ENCODE data around the gene MAEA.
"Not testable (repeated sequence)": the region's sequence is repeated elsewhere in the genome, so short reads cannot be mapped to it uniquely, and the experiment has no call there.

The MAEA gene

DNA sequence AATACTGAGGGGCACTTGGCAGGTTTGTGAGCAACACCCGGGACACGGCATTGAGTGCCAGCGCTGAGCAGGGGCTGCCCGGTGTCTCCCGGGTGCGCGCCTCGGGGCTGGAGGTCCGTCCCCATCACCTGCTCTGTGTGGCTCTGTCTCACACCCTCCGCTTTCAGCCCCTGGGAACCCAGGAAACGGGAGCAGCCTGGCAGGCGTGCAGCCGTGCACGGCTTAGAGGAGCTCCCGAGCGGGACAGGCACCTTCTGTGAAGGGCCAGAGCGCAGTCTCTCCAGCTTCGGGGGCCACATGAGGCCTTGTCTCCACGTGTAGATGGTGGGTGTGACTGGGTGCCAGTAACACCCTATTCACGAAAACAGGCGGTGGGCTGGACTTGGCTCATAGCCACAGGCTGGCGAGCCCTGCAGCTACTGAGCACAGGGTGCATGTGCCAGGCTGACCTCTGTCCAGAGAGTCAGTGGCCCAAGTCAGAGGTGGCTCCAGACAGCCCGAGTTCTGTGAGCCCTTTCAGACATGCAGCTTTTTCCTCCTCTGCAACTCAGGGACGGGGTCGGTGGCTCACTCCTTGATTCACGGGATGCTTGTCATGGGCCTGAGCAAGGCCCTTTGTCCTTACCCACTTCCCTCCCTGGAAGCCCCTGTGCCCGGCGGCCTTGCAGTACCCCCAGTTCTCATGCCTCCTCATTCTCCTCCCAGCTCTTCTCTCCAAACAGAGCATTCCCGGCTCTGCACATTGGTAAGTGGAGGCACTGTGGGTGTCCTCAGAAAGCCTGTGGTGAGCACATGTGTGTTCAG is 80.8 kb downstream of the MAEA start:
- DNase-seq = no peak

DNA sequence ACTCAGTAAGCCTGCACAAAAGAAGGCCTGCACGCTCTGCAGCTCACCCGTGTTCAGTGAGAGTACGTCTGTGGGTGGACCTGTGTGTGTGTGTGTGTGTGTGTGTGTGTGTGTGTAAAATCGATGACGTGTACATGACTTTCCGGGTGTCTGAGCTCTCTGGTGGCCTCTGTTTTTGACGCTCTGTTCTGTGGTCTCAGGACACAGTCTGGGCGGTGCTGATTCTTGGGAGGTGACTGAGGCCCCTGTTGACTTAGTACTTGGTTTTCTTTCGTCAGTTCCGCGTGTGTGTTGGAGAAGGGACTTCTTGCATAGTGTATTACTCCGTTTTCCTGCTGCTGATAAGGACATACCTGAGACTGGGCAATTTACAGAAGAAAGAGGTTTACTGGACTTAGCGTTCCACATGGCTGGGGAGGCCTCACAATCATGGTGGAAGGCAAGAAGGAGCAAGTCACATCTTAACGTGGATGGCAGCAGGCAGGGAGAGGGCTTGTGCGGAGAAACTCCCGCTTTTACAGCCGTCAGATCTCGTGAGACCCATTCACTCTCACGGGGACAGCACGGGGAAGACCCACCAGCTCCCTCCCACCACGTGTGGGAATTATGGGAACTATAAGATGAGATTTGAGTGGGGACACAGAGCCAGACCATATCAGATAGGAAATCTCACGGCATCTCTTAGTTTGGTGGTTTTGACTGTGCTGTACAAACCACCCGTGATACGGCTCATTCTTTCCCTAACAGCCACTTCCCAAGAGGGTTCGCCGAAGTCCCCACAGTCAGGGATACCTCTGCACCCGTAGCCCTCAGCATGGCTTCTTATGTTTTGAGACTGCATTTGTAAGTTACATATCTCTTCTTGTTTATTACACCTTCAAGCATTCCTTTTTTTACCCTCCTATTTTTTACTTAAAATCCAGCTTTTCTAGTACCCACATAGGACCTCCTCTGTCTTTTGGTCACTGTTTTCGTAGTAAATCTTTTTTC is 81.8 kb downstream of the MAEA start:
- no peak for DNase-seq

DNA sequence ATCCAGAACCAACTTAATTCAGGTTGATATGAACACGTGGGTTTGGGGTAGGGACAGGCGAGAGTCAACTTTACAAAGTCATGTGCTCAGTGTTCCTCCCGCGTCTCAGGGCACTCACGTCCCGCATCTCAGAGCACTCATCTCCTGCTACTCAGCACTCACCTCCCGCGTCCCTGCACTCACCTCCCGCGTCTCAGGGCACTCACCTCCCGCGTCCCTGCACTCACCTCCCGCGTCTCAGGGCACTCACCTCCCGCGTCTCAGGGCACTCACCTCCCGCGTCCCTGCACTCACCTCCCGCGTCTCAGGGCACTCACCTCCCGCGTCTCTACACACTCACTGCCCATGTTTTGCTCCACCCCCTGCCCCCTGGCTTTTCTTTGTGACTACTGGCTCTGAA is 82.9 kb downstream of the MAEA start:
- not testable (repeated sequence) for DNase-seq

DNA sequence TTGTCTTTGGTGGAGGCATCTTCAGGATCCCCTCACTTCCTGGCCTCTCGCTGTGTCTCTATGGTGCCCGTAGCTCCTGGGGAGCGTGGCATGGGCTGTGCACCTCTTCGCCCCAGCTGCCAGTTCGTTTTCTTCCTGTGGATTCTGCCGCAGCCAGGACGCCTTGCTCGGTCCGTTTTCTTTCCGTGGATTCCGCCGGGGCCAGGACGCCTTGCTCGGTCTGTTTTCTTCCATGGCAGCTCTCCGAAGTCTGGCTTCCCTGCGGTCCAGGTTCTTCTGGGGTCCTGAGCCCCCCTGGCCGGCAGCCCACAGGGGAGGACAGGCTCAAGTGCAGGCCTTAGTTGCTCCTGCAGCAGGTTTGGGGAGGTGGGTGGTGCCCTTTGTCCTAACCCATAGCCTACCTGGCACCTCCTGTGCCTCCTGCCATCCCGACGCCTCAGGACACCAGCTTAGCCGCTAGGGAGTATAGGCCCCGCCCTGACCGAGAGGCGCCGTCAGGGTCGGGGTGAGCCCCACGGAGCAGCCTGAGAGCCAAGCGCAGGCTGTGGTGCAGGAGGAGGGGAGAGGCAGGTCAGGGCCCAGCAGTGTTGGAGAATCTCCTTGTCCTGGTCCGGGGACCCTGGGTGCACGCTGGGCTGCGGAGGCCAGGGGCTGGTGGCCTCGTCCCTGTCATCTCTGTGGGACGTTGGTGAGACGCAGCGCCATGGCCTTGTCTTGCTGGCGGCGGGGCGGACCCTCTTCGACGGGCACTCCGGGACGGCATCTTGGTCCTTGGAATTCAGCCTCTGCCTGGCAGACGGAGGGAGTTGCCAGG is 84.4 kb downstream of the MAEA start:
- DNase-seq = no peak

DNA sequence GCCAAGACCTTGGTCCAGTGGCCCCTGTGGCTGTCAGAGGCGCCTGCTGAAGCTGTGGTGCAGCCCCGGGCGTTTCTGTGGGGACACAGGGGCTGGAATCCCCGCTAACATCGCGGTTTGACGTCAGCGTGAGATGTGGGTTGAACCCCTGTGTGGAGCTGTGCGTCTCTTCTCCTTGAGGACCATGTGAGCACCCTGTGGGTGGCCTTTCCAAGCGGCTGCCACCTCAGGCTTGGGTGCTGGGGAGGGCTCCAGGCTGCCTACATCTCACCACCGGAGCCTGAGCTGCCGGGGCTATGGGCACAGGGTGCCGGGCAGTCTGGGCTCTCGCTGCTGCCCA is 85.0 kb downstream of the MAEA start:
- DNase-seq = no peak

DNA sequence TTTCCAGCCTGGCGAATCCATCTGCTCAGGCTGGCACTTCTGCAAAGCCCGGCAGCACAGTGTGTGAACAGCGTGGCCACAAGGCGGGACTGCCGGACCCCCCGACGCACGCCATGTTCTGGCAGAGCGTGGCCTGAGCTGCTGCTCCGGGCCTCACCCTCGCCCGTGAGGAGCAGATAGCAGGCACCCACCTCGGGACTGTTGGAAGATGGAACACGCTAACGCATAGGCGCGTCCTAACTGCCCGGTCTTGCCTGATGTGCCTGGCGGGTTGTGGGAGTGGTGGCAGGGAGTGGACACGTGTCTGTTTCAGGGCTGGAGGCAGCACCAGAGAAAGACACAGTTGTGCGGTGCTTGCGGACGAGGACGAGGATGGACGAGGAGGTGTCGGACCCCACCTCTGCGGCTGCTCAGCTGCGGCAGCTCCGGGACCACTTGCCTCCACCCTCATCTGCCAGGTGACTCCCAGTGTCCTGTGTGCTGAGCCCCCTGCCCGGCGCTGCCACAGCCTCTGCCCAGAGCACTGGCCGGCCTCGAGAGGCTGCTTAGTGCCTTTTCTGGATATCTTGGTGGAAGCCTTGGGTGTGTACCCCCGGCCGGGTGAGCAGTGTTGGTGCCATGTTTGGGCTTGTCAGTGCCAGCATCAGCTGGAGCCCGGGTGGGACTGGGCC is 85.5 kb downstream of the MAEA start:
- DNase-seq = no peak

DNA sequence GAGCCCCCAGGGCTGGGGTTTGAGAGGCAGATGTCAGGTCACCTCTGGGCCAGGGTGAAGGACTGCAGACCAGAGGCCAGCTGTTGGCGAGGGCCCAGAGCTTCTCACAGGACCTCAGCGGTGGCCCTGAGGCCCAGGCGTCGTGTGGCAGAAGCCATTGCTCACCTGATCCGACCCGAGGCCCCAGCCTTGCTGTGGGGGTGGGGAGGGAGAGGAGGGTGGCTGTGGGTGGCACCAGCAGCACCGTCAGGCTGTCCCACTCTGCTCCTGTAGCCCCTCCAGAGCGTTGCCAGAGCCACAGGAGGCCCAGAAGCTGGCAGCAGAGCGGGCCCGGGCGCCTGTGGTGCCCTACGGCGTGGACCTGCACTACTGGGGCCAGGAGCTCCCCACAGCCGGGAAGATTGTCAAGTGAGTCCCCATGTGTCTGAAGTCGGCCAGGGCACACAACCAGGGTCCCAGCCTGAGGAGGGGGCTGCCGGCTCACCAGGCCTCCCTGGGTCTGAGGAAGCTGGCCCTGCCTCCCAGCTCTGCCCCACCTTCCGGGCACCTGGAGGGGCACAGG is 86.2 kb downstream of the MAEA start:
- DNase-seq = no peak

DNA sequence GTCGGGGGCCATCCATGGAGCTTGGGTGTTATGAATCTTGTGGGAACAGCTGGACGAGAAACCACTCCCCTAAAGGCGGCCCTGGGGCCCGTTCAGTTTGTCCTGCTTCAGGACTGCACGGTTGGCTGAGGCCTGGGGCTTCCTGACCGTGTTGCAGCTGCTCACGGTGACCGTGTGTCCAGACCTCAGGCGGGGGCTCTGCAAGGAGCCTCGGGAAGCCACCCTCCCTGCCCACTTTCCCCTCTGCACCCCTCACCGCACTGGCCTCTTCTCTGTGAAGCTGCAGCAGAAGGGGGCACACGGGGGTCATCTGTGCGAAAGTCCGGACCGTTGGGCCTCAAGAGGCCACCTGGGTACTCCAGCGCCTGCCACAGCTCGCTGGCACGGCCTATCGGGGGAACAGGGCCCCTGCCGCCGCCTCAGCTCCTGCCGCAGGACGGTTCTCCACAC is 86.7 kb downstream of the MAEA start:
- no peak for DNase-seq

DNA sequence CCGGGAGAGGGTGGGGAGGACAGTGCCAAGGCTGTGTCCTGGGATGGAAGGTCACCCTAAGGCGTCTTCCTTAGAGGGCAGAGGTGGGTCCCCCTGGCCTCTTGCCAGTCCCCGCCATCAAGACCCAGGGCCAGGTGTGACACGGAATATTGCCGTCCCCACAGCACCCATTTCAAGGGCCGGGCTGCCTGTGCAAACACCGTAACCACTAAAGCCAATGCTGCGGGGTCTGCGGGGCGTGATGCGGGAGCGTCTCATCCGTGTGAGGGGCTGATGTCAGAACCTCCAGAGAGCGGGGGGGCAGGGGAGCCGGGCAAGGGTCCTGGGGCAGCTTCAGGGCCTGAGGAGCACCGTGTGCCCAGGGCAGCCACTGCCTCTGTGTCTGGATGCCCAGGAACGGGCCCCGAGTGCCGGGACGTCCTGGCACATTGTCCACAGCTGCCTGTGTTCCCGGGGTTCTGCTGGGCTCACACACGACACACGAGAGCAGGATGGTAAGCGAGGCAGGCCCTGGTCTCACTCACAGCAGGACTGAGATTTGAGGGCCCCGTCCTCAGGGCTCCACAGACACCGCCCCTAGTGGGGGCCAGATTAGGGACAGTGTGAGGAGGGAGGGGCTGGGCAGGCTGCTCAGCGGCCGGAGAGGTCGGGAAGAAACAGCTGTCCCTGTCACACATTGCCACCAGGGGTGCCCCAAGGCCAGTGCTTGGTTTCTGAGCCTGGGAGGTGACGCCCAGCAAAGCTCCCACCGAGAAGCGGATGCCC is 87.3 kb downstream of the MAEA start:
- DNase-seq = no peak

DNA sequence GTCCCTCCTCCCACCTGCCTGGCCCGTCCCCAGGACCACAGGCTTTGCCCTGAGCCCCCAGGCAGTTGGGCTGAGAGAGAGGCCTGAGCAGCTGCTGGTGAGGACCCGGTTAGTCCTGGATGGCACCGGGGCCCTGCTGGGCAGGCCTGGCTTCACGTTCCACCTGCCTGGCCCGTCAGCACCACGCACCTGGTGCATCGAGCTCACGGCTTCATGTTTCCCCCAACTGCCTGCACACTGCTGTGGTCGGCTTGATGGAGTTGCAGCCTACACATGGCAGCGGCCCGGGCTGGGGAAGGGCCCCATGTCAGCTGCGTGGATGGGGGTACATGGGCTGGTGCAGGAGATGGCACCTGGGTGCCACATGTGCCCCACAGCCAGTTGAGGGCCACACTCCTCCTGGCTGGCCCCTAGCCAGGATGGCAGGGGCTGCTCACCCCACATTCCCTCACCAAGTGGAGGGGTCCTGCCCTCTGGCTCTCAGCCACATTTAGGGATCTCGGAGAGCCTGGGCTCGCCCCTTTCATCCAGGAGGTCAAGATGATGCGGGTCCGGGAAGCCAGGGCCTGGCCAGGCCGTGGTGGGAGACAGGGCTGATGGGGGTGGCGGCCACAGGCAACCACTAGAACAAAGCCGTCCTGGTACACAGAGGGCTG is 88.0 kb downstream of the MAEA start:
- no peak for DNase-seq

DNA sequence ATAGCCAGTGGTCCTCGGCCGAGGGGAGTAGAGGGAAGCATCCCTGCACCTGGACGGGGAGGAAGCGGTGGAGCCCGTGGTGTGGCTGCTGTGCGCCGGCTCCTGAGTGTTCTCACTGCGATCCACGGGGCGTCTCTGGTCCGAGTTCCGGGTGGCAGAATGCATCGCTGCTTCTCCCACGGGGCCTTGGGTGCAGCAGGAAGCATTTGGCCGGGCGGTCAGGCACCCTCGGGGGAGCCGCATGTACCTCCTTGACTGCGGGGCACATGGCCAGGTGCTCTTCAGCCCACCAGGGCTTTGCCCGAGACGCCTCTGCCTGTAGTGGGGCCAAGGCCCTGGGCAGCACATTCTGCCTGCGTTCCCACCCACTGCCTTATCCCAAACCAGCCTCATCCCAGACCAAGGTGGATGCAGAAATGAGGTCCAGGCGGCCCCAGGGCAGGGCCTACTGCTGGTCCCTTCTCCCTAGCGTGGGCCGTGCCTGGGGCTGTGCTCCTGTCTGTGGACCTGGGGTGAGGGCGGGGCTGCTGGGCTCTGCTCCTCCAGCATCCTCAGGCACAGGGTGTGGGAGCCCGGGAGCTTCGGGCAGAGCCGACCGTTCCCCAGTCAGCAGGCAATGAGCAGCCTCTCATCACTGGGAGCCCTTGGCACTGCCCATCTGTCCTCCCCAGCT is 89.0 kb downstream of the MAEA start:
- no peak for DNase-seq

DNA sequence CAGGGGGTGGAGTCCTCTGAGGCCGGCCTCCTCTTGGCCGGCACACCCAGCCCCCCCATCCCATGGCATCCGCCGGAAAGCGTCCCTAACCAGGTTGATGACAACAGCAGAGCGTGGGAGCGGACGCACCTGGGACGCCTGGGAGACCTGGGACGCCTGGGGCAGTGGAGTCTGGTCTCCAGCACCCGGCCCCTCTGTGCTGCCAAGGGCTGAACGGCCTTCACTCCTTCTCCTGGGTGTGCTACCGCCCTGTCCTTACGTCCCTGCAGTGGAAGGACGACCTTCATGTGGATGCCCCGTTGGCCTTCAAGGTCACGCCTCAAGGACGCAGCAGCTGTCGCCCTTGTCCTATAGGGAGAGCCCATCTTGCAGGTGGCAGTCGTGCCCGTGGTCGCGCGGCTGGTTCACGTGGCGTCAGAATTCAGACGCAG is 89.7 kb downstream of the MAEA start:
- DNase-seq = no peak

DNA sequence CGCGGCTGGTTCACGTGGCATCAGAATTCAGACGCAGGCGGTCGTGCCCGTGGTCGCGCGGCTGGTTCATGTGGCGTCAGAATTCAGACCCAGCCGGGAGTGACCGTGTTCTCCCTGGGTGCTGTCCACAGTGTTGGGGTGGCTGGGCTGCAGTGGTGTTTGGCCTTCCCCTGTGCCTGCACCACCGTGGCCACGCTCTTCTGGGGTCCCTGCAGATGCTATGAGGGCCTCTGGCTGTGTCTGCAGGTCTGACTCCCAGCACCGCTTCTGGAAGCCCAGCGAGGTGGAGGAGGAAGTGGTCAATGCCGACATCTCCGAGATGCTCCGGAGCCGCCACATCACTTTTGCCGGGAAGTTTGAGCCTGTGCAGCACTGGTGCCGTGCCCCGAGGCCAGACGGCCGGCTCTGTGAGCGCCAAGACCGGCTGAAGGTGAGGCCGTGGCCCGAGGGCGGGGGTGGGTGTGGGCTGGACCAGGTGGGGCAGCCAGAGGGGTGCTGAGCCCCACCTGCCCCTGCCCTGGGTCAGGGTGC is 90.2 kb downstream of the MAEA start:
- no peak for DNase-seq

DNA sequence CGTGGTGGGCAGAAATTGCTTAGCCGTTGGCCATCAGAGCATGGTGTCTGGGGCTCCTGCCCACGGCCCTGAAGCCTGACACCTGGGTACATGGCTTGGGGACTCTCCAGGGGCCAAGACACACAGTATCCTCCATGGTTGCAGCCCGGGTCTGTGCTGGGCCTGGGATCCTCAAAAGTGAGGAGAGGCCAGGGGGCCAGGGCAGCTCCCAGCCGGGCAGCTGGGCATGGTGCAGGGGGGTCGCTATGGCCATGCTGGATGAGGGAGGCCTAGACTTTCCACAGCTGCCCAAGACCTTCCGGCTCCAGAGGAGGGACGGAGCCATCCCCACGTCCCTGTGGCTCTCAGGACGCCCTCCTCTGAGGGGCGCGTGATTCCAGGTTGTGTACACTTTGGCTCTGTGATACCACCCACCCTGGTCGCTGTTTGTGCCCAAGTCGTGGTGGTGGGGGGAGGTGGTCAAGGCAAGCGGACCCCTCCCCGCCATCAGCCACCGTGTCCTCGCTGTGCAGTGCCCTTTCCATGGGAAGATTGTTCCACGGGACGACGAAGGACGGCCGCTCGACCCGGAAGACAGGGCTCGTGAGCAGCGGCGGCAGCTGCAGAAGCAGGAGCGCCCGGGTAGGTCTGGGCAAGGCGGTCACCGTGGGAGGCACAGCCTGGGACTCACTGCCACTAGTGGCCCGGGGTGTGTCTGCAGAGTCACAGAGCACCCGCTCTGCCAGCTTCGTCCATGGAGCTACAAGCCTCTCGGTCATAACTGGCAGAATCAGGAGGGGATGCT is 90.9 kb downstream of the MAEA start:
- DNase-seq = no peak

DNA sequence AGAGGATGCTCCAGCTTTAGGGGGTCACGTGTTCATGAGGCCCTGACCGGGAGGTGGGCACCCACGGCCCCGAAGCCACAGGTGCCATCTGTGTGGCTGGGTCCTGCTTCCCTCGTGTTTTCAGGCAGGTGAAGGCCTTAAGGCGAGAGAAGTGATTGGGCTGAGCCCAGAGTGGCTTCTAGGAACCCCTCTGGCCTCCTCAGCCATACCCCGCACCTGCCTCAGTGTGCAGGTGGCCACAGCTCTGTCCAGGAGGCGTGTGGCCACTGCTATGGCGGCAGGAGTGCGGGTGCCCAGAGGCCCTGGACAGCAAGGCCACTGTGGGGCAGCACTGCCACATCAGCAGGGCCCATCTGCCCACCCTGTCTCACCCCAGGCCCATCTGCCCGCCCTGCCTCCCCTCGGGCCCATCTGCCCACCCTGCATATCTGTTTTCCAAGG is 91.5 kb downstream of the MAEA start:
- DNase-seq = no peak

DNA sequence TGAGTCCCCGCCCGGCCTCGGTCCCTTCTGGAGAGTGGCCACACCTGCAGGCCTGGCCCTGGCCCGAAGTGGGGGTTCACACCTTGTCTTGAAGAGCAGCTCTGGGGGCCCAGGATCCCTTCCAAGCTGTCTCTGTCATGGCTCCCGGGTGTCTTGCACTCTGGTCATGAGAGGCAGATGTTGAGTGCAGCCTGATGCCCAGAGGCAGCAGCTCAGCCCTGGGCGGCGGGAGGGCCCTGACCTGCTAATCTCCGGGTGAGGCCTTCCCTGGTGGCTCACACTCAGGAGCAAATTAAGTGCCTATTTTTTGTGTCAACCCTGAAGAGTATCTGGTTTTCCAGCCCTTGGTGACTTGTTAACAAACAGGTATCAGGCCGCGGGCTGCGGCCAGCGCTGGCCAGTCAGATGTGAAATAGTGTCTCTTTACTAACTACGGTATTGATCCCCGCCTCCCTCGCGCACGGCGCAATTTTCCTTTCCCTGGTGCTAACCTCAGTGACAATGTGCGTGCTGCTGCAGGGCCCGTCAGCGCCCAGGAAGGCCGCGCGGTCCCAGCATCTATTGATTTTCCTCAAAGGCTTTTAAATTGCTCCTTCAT is 92.4 kb downstream of the MAEA start:
- no peak for DNase-seq

DNA sequence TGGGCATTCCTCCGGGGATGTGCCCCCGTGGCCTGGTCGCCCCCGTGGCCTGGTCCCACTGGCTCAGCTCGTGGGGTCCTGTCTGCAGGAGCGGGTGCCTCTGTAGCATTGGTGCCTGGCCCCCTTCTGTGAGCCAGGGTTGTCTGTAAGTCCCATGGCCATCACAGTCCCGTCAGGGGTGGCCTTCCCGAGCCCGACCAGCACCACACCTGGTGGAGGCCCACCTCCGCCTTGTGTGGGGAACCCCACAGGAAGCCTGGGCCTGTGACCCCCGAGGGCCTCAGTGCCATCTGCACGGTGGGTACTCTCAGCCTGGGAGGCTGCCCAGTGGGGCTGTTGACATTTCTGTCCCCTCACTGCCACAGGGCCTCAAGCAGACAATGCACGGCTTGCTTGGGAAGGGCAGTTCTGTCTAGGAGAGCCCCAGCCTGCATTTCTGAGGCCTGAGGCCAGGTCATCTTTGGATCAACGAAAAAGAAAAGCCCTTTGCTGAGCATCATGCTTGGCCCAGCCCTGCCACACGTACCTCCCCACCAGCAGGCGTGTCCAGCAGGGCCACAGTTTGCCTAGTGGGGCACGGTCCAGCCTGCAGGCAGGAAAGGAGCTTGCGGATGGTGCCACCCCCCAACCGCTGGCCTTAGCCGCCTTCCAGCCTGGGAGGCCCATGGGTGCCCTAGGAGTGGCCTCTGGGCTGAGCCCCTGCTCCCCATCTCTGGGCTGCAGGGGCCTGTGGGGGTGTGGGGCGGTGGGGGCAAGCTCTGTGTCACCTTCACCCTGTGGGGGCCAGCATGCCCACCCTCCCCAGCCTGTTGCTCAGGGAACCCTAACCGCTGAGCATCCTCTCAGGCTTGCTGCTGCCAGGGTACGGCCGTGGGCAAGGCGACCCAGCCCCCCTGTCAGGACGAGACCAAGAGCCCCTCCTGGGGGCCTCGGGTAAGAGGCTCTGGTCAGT is 93.4 kb downstream of the MAEA start:
- DNase-seq = no peak
